ENCODE data around the gene SEPTIN7. TPM values are rescaled to one million over a fixed set of nuclear protein-coding genes. Genes with fewer than 3 reads are reported as not detected.

The SEPTIN7 gene
- total RNA-seq, 1 donor from 2014 or later = 176 TPM

DNA sequence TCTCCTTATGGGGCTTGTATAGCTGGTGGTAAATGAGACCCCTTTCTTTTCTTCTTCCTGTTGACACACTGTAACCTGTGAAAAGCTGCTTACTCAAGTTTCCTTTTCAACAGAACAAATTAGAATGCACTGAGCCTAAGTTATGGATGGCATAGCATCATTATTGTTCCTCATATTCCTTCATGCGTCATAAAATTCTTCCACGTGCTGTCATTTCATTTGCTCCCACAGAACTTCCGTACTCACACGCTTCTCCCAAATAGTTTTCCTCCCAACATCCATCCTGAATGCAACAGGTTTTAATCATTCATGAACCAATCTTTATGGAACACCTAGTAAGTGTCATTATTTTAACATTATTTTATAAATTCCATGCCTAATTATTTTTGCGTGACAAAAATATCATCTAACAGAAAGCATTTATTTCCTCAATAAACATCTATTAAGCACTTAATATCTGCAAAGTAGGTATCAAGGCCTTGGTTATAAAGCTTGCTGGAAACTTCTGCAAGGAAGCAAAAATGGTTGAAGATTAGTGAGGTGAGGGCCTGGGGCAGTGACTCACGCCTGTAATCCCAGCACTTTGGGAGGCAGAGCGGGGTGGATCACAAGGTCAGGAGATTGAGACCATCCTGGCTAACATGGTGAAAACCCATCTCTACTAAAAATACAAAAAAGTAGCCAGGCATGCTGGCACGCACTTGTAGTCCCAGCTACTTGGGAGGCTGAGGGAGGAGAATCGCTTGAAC lies 18.9 kb upstream of the SEPTIN7 start:
- ATAC-seq (no peak), DNase-seq (no peak)
- intact Hi-C loops (cut with micrococcal nuclease) = no loop called here

GRCh38 chr7:35784332-35784731 lies 16.5 kb upstream of the SEPTIN7 start:
- intact Hi-C loops (cut with micrococcal nuclease) = no loop called here
- no peak for DNase-seq
- ATAC-seq = no peak

DNA sequence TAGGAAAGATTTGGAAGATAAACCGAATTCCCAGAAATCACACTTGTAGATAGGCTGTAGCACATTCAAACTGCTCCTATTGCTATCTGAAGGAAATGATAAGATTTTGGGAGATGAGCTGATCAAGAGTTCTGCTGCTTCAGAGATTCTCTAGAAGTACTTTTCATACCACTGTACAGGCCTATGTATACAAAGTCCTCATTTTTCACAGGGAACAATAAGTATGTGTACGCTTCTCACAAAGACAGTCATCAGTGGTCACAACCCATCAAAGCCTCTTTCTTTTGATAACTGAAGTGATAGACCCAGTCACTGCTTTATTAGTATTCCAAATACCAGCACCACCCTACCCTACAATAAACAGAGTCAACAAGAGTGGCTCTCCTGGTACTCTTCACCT lies 15.6 kb upstream of the SEPTIN7 start:
- ATAC-seq (no peak), DNase-seq (no peak)
- intact Hi-C loops (cut with micrococcal nuclease) = no loop called here

DNA sequence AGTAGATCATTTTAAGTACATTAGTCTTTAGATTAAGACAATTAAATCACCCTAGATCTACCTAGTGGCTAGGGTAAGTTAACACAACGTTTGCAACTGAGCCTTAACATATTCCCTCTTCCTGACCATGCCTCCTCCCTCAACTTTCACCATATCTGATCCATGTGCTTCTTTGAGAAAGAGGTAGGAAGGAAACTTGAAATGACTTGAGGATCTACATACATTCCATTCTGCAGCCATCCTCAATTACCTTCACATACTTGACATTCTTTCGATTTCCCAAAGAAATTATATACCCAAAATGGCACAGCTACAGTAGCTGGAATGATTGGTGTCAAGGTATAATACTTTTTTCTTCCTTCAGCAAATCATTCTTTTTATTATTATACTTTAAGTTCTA lies 12.9 kb upstream of the SEPTIN7 start:
- no peak for DNase-seq
- no peak for ATAC-seq
- intact Hi-C loops (cut with micrococcal nuclease) = no loop called here

- intact Hi-C loops (cut with micrococcal nuclease) = no loop called here
- DNase-seq (no peak), ATAC-seq (peak; percentile 40)
These were observed 8.4 kb upstream of the SEPTIN7 start for GRCh38 chr7:35792472-35792871.

- ATAC-seq (peak; percentile 90), DNase-seq (no peak)
- intact Hi-C loops (cut with micrococcal nuclease) = no loop called here
These were observed 7.9 kb upstream of the SEPTIN7 start for GRCh38 chr7:35792873-35793489.

DNA sequence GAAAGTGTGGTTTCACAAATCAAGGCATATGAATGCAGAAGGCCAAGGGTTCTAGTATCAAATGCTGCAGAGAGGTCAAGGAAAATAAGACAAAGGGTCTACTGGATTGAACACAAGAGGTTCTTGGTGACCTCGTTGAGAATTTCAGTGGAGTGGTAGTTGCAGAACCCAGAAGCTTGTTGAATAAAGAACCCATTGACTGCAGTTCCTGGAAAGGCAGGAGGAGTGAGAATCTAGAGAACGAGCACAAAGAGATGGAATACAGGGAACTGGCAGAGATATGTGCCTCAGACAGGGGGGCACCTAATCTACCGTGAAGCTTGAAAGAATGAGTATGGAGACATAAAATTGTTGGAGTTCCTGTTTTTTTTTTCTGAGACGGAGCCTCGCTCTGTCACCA lies 3.5 kb upstream of the SEPTIN7 start:
- no peak for ATAC-seq
- intact Hi-C loops (cut with micrococcal nuclease) = no loop called here
- no peak for DNase-seq

GRCh38 chr7:35799846-35800717 lies 775 bp upstream of the SEPTIN7 start:
- DNase-seq = peak; percentile 89
- intact Hi-C loops (cut with micrococcal nuclease) = loop anchor here (10.0 kb wide), 2 partner anchors 75 to 105 kb away; no protein-coding TSS in a partner anchor
- ATAC-seq = peak; percentile 67

DNA sequence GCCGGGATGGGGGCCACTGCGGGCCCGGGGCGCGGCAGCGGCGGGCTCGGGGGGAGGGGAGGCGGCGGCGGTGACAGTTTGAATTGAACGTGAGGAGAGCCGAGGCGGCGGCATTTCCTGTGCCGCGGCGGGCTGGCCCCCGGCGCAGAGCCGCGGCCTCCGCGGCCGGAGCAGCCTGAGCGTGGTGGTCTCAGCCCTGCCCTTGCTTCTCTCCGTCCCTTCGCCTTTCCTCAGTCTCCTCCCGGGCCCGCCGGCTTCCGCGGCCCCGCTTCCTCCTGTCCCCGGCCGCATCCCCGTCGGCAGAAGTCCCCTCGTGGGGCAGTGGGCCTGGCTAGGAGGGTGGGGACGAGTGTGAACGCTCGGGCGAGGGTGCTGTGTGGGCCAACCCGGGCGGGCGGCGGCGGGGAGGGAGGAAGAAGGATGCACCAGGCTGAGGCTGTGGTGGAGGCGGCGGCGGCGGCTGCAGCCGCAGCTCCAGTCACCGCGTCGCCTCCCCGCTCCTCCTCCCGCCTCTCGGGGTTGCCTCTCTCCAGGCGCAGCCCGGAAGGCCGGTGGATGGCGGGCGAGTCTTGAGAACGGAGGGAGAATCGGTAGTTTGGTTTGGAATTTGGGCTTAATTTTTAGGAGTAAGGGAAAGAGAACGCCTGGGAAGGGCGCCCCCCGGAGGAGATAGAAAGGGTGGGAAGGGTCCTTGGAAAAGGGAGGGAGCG lies 690 bp downstream of the SEPTIN7 start:
- peak; percentile 83 for DNase-seq
- peak; percentile 64 for ATAC-seq
- intact Hi-C loops (cut with micrococcal nuclease) = loop anchor here (10.0 kb wide), 2 partner anchors 73 to 103 kb away; no protein-coding TSS in a partner anchor

DNA sequence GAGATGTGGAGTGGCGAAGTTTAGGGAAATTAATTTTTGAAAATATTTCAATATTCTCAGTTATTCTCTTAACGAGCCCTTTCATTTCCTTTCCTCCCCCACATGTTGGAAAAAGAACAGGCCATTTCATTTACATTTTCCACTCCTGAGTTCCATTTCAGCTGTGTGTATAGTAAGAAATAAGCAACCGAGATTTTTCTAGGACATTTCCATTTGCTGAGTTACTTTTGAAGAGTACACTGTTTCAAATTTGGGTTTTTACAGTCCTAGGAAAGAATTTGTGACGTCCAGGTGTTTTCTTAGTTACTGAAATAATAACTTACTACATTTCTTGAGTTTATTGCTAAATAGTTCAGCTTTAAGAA lies 1.2 kb downstream of the SEPTIN7 start:
- ATAC-seq = no peak
- intact Hi-C loops (cut with micrococcal nuclease) = loop anchor here (10.0 kb wide), 2 partner anchors 73 to 103 kb away; no protein-coding TSS in a partner anchor
- DNase-seq = no peak

GRCh38 chr7:35802649-35803048 lies 1.8 kb downstream of the SEPTIN7 start:
- intact Hi-C loops (cut with micrococcal nuclease) = loop anchor here (10.0 kb wide), 2 partner anchors 72 to 102 kb away; no protein-coding TSS in a partner anchor
- DNase-seq (no peak), ATAC-seq (no peak)

GRCh38 chr7:35804231-35804970 lies 3.5 kb downstream of the SEPTIN7 start:
- intact Hi-C loops (cut with micrococcal nuclease) = loop anchor here (10.0 kb wide), 2 partner anchors 70 to 100 kb away; no protein-coding TSS in a partner anchor
- no peak for DNase-seq
- no peak for ATAC-seq

DNA sequence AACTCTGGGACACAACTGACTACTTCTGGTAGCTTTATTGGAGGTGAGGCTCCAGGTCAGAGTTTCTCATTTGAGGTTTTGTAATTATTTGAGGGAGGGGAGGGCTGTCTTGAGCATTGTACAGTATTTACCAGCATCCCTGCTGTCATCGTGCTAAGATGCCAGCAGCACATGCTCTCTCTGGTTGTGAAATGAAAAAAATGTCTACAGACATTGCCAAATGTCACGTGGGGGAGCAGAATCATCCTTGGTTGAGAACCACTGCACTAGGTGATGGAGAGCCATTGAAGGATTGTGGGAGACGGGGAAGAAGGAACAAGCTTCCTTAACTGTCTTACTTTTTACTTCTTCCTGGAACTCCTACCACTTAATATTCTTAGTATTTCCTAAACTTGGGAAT lies 5.0 kb downstream of the SEPTIN7 start:
- DNase-seq (no peak), ATAC-seq (no peak)
- intact Hi-C loops (cut with micrococcal nuclease) = loop anchor here (10.0 kb wide), 2 partner anchors 69 to 99 kb away; no protein-coding TSS in a partner anchor

DNA sequence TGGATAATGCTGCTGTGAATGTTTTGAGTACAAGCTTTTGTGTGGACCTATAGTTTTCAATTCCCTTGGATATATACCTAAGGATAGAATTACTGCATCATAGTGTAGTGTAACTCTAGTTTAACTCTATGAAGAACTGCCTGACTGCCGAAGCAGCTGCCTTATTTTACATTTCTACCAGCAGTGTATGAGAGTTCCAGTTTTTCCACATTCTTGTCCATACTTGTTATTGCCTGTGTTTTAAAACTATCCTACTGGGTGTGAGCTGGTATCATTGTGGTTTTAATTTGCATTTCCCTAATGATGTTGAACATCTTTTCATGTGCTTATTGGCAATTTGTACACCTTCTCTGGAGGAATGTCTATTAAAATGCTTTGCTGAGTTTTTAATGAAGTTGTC lies 15.7 kb downstream of the SEPTIN7 start:
- ATAC-seq (no peak), DNase-seq (no peak)
- intact Hi-C loops (cut with micrococcal nuclease) = no loop called here

GRCh38 chr7:35817181-35817580 lies 16.3 kb downstream of the SEPTIN7 start:
- no peak for ATAC-seq
- no peak for DNase-seq
- intact Hi-C loops (cut with micrococcal nuclease) = no loop called here

- intact Hi-C loops (cut with micrococcal nuclease) = no loop called here
- DNase-seq (no peak), ATAC-seq (no peak)
These were observed 17.1 kb downstream of the SEPTIN7 start for GRCh38 chr7:35817930-35818329.

DNA sequence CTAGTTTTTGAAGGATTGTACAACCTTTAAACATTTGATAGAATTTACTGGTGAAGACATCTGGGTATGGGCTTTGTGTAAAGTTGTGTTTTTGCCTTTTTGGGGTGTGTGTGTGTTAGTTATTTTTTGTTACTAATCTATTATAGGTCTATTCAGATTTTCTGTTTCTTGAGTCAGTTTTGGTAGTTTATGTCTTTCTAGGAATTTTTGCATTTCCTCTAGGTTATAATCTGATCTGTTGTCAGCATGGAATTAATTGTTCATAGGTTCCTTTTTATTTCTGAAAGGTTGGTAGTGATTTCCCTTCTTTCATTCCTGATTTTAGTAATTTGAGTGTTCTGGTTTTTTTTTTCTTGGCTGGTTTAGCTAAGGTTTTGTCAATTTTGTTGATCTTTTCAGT lies 17.7 kb downstream of the SEPTIN7 start:
- no peak for ATAC-seq
- no peak for DNase-seq
- intact Hi-C loops (cut with micrococcal nuclease) = no loop called here

DNA sequence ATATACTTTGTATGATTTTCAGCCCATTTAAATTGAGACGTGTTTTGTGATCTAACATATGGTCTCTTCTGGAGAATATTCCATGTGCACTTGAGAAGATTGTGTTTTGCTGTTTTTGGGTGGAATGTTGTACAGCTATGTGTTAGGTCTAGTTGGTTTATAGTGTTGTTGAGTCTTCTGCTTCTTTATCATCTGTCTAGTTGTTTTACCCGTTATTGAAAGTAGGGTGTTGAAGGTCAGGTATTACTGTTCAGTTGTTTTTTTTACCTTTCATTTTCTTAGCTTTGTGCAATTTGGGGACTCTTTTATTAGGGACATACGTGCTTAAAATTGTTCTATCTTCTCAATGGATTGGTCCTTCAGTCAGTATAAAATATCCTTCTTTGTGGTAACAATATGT lies 18.5 kb downstream of the SEPTIN7 start:
- ATAC-seq = no peak
- DNase-seq = no peak
- intact Hi-C loops (cut with micrococcal nuclease) = no loop called here
